Adrenal gland (tissue), 5 donors: ENCODE data around the gene TMEM52.

ENCODE experiments used
- CTCF ChIP-seq, 6 experiments: fragments of 450-650 bp in 4 of 6; fragments of 200-600 bp in 2 of 6; sonication (generic) in 1 of 6; IDR thresholded peaks; 1 replicate in 5 of 6; 2 replicates in 1 of 6; pipeline versions ENCODE4 v1.5.1 to v1.8.0; 2016 to 2021; ENCODE audit warnings: antibody characterized with exemption in 6 of 6, mild to moderate bottlenecking in 2 of 6, moderate library complexity in 1 of 6
- POLR2A ChIP-seq, 2 donors: fragments of 450-650 bp; IDR thresholded peaks; one replicate each; pipeline ENCODE4 v1.6.1; 2017; ENCODE audit warnings: antibody characterized with exemption in 2 of 2, mild to moderate bottlenecking in 2 of 2, moderate library complexity in 1 of 2
- donor health status: DM: no; HTN: no; CAD: no.

- no peak for TF ChIP-seq CTCF (IDR thresholded peaks at IDR 0.05)
- no peak for TF ChIP-seq POLR2A (IDR thresholded peaks at IDR 0.05)
These were observed 9.0 kb downstream of the TMEM52 start for GRCh38 chr1:1910033-1910465.
